GM18907 (cell line): Measurements from ENCODE around the gene PEX5.
"Not testable (repeated sequence)": the region's sequence is repeated elsewhere in the genome, so short reads cannot be mapped to it uniquely, and the experiment has no call there.

ENCODE experiments used
- ATAC-seq: cut with Tn5 transposase; IDR thresholded peaks from one replicate; pipeline ENCODE4 v1.9.1; 2021; ENCODE audit warnings: mild to moderate bottlenecking, moderate library complexity; ENCODE audit not compliant: unreplicated experiment

The PEX5 gene

DNA sequence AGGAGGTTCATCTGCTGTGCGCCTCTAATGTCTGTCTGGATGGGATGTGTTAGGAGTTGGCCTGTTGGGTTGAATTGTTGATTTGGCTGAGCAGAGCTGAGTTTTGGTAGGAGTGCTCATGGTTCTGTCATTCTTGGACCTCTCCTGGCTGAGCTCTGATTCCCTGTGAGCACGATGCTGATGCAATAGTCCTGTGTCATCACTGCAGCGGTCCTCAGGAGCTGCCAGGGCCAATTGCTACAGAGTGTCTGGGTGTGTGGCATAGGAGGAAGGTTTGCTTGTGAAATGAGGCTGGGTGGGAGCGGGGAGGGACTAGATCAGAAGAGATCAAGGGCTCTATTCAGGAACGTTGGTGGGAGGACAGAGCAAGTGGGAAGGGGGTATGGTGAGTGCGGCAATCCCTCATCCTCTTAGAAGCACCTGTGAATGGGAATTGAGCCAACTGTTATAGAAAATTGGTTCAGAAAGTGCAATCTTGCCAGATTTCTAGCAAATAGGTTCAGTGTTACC lies 21.2 kb downstream of the PEX5 start:
- ATAC-seq: no peak

- no peak for ATAC-seq
Observed at GRCh38 chr12:7212678-7213077, 23.2 kb downstream of the PEX5 start.

- ATAC-seq: not testable (repeated sequence)
Observed at GRCh38 chr12:7213745-7214144, 24.3 kb downstream of the PEX5 start.

DNA sequence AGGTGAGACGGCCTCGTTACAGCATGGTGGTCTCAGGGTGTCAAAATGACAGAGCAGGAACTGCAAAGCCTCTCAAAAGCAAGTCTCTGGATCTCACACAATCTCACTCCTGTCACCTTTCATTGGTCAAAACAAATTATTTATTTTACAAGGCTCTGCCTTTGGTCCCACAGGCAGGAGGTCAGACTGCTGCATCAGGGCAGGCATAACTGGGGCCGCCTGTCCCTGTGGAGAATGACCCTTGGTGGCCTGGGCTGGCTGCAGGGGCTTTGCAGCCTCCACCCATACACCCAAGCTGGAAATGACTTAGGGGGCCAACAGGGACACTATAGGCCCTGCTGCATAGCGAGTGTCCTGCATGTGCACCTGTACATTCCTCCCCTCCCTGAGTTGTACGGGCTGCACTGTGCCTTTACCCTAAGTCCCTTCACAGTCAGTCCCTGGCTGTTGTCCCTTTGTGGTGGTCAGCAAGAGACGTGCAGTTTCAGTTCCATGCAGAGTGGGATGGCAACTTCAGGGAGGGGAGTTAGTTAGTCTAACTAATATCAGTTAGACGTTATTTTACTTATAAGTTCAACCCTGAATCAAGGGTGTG lies 28.1 kb downstream of the PEX5 start:
- ATAC-seq: no peak

- no peak for ATAC-seq
Observed at GRCh38 chr12:7219599-7220243, 30.2 kb downstream of the PEX5 start.

DNA sequence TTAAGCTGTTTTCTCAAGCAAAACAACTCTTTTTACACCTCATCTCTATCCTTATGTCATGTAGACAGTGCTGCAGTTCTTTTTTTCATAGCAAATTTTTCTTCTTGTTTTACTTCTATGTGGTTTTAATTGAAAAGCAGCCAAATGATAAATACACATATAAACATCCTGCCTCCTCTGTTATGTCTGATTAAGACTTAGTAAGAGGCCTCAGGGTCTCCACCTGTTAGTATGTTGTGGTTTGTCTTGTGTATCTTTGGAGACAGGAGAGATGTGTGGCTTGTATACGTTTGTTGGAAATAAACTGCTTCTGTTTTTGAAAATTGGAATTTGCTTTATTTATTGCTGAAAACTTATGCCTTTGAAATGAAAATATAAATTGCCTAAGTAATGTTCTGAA lies 32.0 kb downstream of the PEX5 start:
- ATAC-seq: no peak

DNA sequence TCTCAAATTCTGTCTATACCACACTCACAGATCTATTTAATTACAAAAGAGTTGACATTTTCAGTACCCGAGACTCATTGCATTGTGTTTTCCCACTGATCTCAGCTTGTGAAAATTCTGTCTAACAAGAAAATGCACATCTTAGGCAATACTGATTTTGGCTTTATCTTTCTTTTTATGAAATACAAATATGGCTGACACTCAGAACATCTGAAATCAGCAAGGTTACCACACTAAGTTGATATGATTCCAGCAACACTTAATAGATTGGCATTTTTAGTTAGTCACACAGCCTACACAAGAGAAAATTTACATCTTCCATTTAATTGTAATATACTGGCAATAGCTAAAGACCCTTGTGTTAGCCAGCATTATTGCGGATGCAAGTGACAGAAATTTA lies 40.3 kb downstream of the PEX5 start:
- ATAC-seq: no peak

- no peak for ATAC-seq
Observed at GRCh38 chr12:7241404-7242005, 52.0 kb downstream of the PEX5 start.

DNA sequence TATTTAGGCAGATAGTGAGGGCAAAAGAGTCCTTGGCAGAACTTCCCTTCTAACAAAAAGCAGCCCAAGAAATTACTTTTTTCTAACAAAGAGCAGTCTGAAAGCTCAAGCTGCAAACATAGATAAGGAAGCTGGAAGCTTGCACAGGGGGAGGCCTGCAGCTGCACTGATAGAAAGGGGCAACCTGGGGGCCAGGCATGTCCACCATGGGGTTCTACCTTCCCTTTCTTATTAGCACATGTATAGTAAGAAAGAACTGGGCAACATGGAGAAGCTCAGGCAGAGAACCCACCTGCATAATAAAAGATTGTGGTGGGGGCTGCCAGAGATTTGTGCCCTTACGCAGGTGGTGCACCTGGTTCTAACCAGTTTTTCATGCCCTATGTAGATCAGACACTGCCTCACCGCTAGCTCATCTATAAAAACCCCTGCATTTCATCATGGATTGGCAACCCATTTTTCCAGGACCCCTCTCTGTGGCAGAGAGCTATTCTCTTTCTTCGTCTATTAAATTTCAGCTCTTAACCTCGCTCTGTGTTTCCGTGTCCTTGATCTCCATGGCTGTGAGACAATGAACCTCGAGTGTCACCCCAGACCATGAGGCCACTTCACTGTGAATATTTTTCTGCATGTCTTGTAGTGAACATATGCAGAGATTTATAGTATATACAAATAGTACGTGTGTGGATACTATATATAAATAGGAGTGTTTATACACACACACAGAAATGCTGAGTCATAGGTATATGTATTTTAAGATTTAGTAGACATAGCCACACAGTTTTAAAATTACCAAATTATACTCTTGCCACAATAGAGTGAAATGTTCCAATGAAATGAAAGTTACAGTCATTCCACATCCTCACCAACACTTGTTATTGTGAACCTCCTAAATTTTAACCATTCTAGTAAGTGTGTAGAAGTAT lies 53.0 kb downstream of the PEX5 start:
- ATAC-seq: no peak

GRCh38 chr12:7251328-7251996 lies 62.0 kb downstream of the PEX5 start:
- ATAC-seq: not testable (repeated sequence)

GRCh38 chr12:7259060-7259459 lies 69.6 kb downstream of the PEX5 start:
- no peak for ATAC-seq
